Activated CD4-positive, alpha-beta T cell treated with anti-CD3 and anti-CD28 coated beads, Interleukin-2, amount 10 ng/mL, durations not matched to agents 24 days and 14 days (primary cell): ENCODE measurements around the gene TM9SF4. TPM values are rescaled to one million over a fixed set of nuclear protein-coding genes. Genes with fewer than 3 reads are reported as not detected.

Source experiments
- DNase-seq: peaks from one replicate; pipeline ENCODE4 v3.0.0; 2022
- H3K27ac Mint-ChIP-seq: one replicate; pipeline ENCODE4 v1.8.0; 2022; ENCODE audit warnings: mild to moderate bottlenecking, mixed read lengths
- H3K27me3 Mint-ChIP-seq: one replicate; pipeline ENCODE4 v1.8.0; 2022; ENCODE audit warnings: mixed read lengths
- H3K36me3 Mint-ChIP-seq: one replicate; pipeline ENCODE4 v1.8.0; 2022; ENCODE audit warnings: low read depth, mild to moderate bottlenecking, mixed read lengths
- H3K4me1 Mint-ChIP-seq: one replicate; pipeline ENCODE4 v1.8.0; 2021; ENCODE audit warnings: mixed read lengths
- H3K4me3 Mint-ChIP-seq: one replicate; pipeline ENCODE4 v1.8.0; 2022; ENCODE audit warnings: mild to moderate bottlenecking, moderate library complexity, mixed read lengths
- H3K9me3 Mint-ChIP-seq: one replicate; pipeline ENCODE4 v1.8.0; 2021; ENCODE audit warnings: mixed read lengths
- intact Hi-C: fragments of 100-400 bp; cut with micrococcal nuclease; formaldehyde crosslinking; loops from one replicate; pipeline ENCODE4 v1.15.1; 2023
- total RNA-seq: library from RNA; stranded (reverse); gene quantifications from 2 replicates; pipeline ENCODE4 v1.2.3, GENCODE V29; 2022

Gene TM9SF4
- total RNA-seq, 1 donor from 2014 or later = 49.8 TPM

DNA sequence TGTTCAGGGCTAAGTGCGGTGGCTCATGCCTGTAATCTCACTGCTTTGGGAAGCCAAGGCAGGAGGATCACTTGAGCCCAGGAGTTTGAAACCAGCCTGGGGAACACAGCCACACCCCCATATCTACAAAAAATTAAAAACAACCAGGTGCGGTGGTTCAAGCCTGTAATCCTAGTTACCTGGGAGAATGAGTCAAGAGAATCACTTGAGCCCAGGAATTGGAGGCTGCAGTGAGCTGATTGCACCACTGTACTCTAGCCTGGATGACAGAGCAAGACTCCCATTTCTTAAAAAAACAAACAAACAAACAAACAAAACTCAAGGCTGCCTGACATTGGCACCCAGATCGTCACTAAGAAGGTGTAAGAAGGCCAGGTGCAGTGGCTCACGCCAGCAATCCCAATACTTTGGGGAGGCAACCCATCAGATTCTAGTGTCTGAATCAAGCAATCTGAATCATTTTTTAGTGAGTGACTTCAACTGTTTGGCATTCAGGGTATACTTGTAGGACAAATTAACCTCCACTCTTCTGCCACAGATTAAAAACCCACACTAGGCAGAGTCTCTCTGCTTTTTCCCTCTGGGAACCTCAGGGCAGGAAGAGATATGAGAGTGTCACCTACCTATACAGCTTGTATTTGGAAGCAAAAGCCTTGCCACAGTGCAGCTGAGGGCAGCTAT is 91.9 kb downstream of the TM9SF4 start:
- Mint-ChIP-seq H3K4me3 (peak overlapping the region; percentile 50), H3K27me3 (no peaks in the 10 kb centered on the region), H3K4me1 (peaks cover 59% of the 10 kb centered on the region)

DNA sequence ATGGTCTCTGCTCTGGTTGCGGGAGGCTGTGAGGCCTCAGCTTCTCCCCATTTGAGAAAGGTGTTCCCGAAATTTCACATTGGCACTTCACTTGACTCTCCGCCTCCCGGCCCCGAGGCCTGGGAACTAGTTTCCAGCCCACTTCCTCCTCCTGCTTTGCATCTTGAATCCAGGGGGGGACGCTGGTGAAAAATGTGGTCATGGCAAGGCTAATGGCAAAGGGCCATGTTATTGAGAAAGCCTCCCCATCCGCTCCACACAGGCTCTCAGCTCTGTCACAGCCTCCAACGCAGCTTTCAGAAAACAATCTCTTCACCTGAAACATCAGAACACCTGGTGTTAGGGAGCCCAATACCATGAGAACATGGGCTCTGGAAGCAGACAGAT is 92.5 kb downstream of the TM9SF4 start:
- Mint-ChIP-seq H3K36me3 (peaks cover 80% of the 10 kb centered on the region), H3K4me3 (peak overlapping the region; percentile 50), H3K27ac (peak overlapping the region; percentile 67), H3K4me1 (peaks cover 61% of the 10 kb centered on the region), H3K9me3 (no peaks in the 10 kb centered on the region), H3K27me3 (no peaks in the 10 kb centered on the region)
- intact Hi-C loops = no loop called here
- no peak for DNase-seq

More for the DNA sequence above, 91.9 kb downstream of the TM9SF4 start:
- Mint-ChIP-seq H3K9me3 (no peaks in the 10 kb centered on the region), H3K27ac (peak overlapping the region; percentile 74), H3K36me3 (peaks cover 77% of the 10 kb centered on the region)
- no peak for DNase-seq
- intact Hi-C loops = no loop called here

DNA sequence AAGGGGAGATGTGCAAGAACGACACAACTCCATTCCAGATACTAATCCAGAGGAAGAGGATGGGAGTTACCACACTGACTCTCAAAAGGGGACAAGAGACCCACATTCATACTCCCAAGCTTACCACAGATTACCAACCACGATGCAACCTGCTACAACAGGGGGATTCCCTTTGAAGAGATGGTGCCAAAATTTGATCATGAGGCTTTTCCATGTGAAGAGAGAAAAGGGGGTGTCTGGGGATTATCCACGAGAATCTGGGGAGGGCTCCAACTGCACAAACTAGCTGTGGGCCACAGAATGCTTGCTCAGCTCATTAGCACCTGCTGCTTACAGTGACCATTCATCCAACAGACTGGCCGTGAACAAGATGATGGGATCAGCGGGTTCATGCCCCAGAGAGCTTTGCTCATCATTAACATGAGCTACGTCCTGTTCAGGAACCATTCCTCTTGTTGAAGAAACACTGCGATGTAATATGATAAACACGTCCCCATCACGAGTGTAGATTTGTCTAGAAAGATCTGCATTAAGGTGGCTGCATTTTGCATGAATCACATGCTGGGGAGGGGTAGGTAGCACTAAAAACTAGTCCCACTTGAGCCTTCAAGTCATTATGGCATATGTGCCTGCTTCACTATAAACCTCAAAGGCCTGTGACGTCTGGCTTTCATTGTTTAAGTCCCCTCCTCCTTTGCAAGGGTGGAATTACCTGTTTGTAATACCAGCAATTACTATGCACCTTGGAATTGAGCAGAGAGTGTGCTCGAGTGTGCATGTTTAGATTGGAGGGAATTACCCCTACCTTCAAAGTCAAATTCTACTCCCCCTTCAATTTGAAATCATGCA is 94.1 kb downstream of the TM9SF4 start:
- no peak for DNase-seq
- Mint-ChIP-seq H3K27me3 (no peaks in the 10 kb centered on the region), H3K4me1 (peaks cover 57% of the 10 kb centered on the region), H3K4me3 (peak overlapping the region; percentile 99), H3K27ac (peak overlapping the region; percentile 88), H3K9me3 (no peaks in the 10 kb centered on the region), H3K36me3 (peaks cover 72% of the 10 kb centered on the region)
- intact Hi-C loops = loop anchor here (1.0 to 2.0 kb wide), 7 partner anchors 29 to 282 kb away; partner anchors contain the start of gene TM9SF4

DNA sequence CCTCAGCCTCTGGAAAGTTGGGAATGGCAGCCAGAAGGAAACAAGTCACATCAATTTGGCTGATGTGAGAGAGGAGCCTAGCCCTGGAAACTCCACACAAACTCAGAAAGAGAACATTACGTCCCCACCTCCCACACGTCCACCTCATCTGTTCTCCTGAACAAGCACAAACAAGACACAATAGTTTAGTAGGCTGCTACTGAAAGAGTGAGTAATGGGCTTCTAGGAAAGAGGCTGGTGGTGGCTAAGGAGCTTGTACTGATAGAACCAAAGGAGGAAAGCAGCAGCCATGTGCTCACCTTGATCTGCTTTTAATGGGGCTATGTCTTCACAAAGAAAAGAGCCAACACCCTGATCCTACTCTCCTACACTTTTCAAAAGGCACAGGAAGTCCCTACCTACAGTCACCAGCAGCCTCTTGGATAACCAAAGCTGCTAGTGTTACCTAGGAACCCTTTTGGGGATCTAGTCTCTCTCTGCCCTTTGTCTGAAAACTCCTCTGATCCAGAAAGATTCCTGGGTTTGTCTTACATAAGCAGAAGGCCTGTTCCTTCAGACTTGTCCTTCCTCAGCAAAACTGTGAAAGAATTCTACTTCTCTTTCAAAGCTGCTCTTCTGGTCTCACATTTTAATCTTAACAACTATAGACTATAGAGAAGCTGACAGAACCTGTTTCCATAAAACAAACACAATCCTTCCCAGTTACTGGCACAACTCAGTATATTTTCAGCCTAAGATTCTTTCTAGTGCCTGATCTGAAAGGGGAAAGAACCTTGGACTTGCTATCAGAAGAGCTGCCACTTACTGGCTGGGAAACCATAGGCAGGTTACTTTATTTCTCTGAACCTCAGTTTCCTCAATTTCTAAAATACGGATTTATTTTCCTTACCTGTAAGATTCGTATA is 94.9 kb downstream of the TM9SF4 start:
- H3K27me3 Mint-ChIP-seq = no peaks in the 10 kb centered on the region
- no peaks in the 10 kb centered on the region for H3K9me3 Mint-ChIP-seq
- H3K27ac Mint-ChIP-seq = peak overlapping the region; percentile 88
- H3K36me3 Mint-ChIP-seq = peaks cover 69% of the 10 kb centered on the region
- DNase-seq = peak; percentile 67
- intact Hi-C loops = loop anchor here (1.0 to 5.0 kb wide), 10 partner anchors 28 to 613 kb away; partner anchors contain the start of genes BCL2L1, MAPRE1 and TM9SF4
- peak overlapping the region; percentile 99 for H3K4me3 Mint-ChIP-seq
- H3K4me1 Mint-ChIP-seq = peaks cover 59% of the 10 kb centered on the region

DNA sequence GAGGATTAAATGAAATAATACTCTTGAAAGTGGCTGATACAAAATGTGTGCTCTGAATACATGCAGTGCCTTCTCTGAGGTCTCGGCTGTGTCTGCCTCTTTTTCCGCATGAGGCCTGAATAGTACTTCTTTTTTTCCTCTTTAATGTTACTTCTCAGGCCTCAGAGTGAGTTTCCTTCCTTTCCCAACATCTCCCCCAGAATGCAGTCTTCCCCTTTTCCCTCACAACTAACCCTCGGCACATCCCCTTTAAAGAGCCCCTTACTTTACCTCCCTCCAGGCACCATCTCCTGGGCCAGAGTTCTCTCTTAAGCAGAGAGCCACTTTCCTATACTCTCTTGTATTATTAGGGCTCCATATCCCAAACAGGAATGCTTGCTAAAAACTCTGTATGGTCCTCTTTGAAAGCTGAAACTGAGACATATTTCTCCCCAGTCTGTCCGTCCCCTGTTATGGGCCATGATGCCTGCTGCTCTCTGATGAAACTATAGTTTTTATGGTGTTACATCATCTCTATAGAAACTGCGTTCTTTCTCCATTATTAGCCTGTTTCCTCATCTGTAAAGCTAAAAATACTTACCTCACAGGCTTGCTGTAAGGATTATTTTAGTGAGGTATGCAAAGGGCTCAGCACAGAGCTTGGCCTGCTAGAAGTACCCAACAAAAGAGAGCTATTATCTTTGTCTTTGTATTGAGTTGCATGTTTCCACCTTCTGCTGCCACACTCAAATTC is 95.8 kb downstream of the TM9SF4 start:
- intact Hi-C loops = loop anchor here (2.0 to 5.0 kb wide), 4 partner anchors 80 to 612 kb away; partner anchors contain the start of genes BCL2L1 and MAPRE1
- DNase-seq = no peak
- H3K9me3 Mint-ChIP-seq = no peaks in the 10 kb centered on the region
- H3K4me3 Mint-ChIP-seq = peak overlapping the region; percentile 99
- peaks cover 63% of the 10 kb centered on the region for H3K4me1 Mint-ChIP-seq
- H3K27me3 Mint-ChIP-seq = no peaks in the 10 kb centered on the region
- peak overlapping the region; percentile 88 for H3K27ac Mint-ChIP-seq
- peaks cover 72% of the 10 kb centered on the region for H3K36me3 Mint-ChIP-seq

DNA sequence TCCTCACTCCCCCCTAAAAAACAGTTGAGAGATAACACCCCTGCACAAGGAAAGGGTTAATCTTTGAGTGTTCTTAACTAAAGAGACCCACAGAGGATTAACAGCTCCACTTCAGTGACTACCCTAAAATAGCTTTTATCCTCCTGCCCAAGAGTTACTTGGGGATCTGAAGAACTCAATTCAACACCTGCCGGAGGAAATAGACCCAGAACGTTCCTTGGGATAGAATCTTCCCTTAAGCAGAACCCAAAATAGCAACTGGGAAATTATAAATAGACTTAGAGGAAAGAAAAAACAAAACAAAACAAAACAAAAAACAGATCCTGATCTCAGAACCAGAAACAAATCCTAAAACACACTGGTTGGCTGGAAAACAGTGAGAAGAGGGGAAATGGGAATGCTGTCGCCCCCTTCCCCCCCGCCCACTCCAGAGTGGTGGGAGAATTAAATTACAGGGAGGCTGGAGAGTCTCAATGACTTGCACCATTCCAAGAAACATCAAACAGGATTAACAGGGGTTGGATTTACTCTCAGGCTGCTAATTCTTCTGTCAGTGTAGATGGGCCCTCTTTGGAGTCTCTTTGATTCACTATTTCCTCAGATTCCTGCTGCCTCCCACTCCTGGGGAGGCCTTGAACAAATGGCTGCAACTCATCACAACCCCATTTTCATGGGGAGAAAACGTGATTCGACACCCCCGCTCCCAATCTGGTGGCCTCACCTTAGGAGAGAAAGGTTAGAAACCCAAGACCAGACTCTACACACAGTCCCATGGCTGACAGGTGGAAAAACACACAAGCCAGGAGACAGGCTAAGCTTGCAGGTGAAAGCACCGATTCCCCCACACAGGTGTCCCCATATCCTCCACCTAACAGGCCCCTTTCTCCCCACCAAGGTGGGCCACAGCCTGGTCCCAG is 96.6 kb downstream of the TM9SF4 start:
- intact Hi-C loops = loop anchor here (2.0 to 5.0 kb wide), 4 partner anchors 79 to 611 kb away; partner anchors contain the start of genes BCL2L1 and MAPRE1
- Mint-ChIP-seq H3K4me1 (peaks cover 67% of the 10 kb centered on the region), H3K27me3 (no peaks in the 10 kb centered on the region), H3K27ac (peak overlapping the region; percentile 88), H3K9me3 (no peaks in the 10 kb centered on the region), H3K4me3 (peak overlapping the region; percentile 99), H3K36me3 (peaks cover 73% of the 10 kb centered on the region)
- DNase-seq = no peak

DNA sequence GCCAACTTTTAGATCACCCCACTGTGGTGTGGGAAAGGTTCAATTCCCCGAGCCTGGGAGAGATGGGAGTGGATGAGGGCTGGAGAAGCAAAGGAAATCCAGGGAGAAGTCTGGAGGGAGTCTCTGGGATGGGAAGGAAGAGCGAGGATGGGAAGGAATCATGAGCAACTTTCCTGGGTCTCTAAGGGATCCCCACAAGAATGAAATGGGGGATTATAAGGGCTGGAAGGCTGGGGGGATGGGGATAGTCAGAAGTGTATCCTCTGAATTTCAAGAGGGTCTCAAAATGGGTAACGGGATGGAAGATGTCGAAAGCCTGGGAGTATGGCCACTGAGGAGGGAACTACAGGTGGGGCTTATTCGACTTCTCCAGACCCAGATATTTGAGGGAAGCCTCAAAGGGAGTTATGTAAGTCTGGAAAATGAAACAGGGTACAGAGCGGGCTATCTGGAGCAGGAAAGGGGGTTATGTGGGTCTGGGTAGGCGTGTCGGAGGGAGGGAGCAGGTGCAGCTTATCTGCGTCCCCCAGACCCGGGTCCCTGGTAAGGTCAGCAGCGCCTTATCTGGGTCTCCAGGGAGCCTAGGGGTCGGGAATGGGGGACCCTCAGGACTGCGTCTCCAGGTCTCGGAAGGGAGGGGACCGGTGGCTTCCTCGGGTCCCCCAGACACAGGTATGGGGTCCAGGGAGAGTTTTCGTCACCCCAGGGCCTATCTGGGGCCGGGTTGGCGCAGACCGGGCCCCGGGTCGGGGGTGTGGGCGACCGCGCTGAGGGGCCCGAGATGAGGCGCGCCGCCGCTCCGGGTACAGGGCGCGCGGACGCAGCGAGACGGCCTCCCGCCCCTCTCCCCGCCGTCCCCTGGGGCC is 97.5 kb downstream of the TM9SF4 start:
- peak overlapping the region; percentile 99 for H3K4me3 Mint-ChIP-seq
- intact Hi-C loops = loop anchor here (1.0 to 5.0 kb wide), 4 partner anchors 151 to 610 kb away; partner anchors contain the start of genes ASXL1, BCL2L1 and MAPRE1
- H3K27me3 Mint-ChIP-seq = no peaks in the 10 kb centered on the region
- H3K27ac Mint-ChIP-seq = peak overlapping the region; percentile 88
- peaks cover 70% of the 10 kb centered on the region for H3K4me1 Mint-ChIP-seq
- DNase-seq = no peak
- H3K36me3 Mint-ChIP-seq = peaks cover 74% of the 10 kb centered on the region
- H3K9me3 Mint-ChIP-seq = no peaks in the 10 kb centered on the region

DNA sequence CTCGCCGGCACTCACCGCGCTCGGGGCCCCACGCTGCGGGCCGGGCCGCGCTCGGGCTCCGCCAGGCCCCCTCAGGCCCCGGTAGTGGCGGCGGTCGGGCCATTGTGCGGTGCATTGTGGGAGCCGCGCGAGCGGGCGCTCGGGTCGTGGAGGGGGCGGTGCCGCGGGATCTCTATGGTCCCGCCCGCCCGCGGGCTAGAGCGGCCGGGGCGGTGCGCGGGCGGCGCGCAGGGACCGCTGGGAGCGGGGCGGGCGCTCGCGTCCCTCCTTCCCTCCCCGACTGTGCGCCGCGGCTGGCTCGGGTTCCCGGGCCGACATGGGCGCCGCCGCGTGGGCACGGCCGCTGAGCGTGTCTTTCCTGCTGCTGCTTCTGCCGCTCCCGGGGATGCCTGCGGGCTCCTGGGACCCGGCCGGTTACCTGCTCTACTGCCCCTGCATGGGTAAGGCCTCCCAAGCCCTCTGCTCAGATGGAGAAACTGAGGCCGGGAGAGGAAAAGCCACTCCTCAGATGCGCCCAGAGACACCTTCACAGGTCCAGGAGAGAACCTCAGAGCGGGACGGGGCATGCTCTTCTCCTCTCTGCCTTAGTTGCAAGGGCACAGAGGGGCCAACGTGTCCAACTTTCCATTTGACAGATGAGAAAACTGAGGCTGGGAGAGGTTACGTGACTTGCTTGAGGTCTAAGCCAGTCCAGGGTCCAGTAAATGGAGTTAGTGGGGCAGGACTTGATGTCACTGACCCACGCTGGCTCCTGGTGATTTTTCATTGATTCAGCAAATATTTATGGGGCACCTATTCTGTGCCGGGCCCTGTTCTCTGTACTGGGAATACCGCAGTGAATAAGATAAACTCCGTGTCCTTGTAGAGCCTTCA is 98.3 kb downstream of the TM9SF4 start, which contains the start of the genes PLAGL2 and POFUT1:
Gene PLAGL2 (minus strand): TSS at position 118 of the 873 bp plus-strand sequence. CDS start 5,565 bp downstream, outside the sequence.
Gene POFUT1 (plus strand): TSS at position 255 of the 873 bp plus-strand sequence. CDS start 62 bp downstream, at position 317.
- H3K36me3 Mint-ChIP-seq = peaks cover 73% of the 10 kb centered on the region
- intact Hi-C loops = loop anchor here (1.0 to 5.0 kb wide), 4 partner anchors 150 to 609 kb away; partner anchors contain the start of genes ASXL1, BCL2L1 and MAPRE1
- H3K9me3 Mint-ChIP-seq = no peaks in the 10 kb centered on the region
- no peaks in the 10 kb centered on the region for H3K27me3 Mint-ChIP-seq
- H3K27ac Mint-ChIP-seq = peak within 1 kb of the TSS; percentile 91
- peaks cover 65% of the 10 kb centered on the region for H3K4me1 Mint-ChIP-seq
- peak; percentile 98 for DNase-seq
- H3K4me3 Mint-ChIP-seq = peak within 1 kb of the TSS; percentile 99

DNA sequence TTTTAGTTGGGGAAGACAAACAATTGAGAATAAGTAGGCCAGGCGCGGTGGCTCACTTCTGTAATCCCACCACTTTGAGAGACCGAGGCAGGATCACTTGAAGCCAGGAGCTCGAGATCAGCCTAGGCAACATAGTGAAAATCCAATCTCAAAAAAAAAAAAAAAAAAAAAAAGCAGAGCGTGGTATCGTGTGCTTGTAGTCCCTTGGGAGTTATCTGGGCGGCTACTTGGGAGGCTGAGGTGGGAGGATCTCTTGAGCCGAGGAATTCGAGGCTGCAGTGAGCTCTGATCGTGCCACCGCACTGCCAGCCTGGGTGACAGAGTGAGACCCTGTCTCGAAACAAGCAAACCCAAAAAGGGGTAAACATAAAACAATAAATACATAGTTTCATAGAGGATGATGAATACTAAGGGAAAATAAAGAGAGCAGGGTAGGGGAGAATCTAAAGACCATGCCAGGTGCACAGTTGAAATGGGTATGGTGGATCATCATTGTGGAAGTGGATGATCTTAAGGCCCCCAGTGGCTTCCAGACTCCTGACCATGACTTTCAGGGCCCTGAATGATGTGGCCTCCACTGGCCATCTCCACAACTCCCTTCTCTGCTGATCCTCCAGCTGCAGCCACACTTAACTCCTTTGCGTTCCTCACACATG is 99.1 kb downstream of the TM9SF4 start:
- intact Hi-C loops = loop anchor here (5.0 kb wide), 3 partner anchors 329 to 609 kb away; partner anchors contain the start of genes BCL2L1 and MAPRE1
- H3K9me3 Mint-ChIP-seq = no peaks in the 10 kb centered on the region
- H3K4me1 Mint-ChIP-seq = peaks cover 58% of the 10 kb centered on the region
- peak overlapping the region; percentile 91 for H3K27ac Mint-ChIP-seq
- DNase-seq = no peak
- H3K4me3 Mint-ChIP-seq = peak overlapping the region; percentile 91
- H3K27me3 Mint-ChIP-seq = no peaks in the 10 kb centered on the region
- H3K36me3 Mint-ChIP-seq = peaks cover 65% of the 10 kb centered on the region
